ENCODE data around the gene FKRP. TPM values are rescaled to one million over a fixed set of nuclear protein-coding genes. Genes with fewer than 3 reads are reported as not detected.

The FKRP gene
- polyA plus RNA-seq, 3 donors: 16.2 to 18.4 (median 17.6) TPM

Other genes with a start within 250 kb of the FKRP start
- gene CALM3, start 144.7 kb upstream of the FKRP start, polyA plus RNA-seq (ENCODE audit: insufficient read length in 3 of 3): 100 to 1,000 TPM; 500 to 524 (median 504) TPM
- 1 to 10 TPM; 1.6 to 1.8 (median 1.7) TPM for gene PTGIR, start 121.0 kb upstream of the FKRP start, polyA plus RNA-seq (ENCODE audit: insufficient read length in 3 of 3)
- 1 to 10 TPM in 2 of 3 donors, not detected in 1; 1.6 to 1.7 TPM for gene GNG8, start 109.9 kb upstream of the FKRP start, polyA plus RNA-seq (ENCODE audit: insufficient read length in 3 of 3)
- 10 to 100 TPM; 23.4 to 26.3 (median 25.5) TPM for gene DACT3, start 84.9 kb upstream of the FKRP start, polyA plus RNA-seq (ENCODE audit: insufficient read length in 3 of 3)
- 10 to 100 TPM; 30.4 to 34.1 (median 33.7) TPM for gene PRKD2, start 28.9 kb upstream of the FKRP start, polyA plus RNA-seq (ENCODE audit: insufficient read length in 3 of 3)
- 10 to 100 TPM; 67.8 to 70.5 (median 68.6) TPM for gene STRN4, start 393 bp downstream of the FKRP start, polyA plus RNA-seq (ENCODE audit: insufficient read length in 3 of 3)
- 10 to 100 TPM; 32.8 to 42.7 (median 38.8) TPM for gene SLC1A5, start 42.5 kb downstream of the FKRP start, polyA plus RNA-seq (ENCODE audit: insufficient read length in 3 of 3)
- 100 to 1,000 TPM in 1 of 3 donors, 10 to 100 TPM in 2; 89.1 to 101 (median 94.3) TPM for gene AP2S1, start 104.8 kb downstream of the FKRP start, polyA plus RNA-seq (ENCODE audit: insufficient read length in 3 of 3)
- gene ARHGAP35, start 114.9 kb downstream of the FKRP start, polyA plus RNA-seq (ENCODE audit: insufficient read length in 3 of 3): 10 to 100 TPM; 46.7 to 49.0 (median 48.4) TPM

All from right renal cortex interstitium (tissue), 3 donors.